HepG2 (cell line): ENCODE measurements around the gene GPR148. TPM values are rescaled to one million over a fixed set of nuclear protein-coding genes. Genes with fewer than 3 reads are reported as not detected.

ENCODE experiments used
- ATF2 ChIP-seq: sonication (generic); formaldehyde crosslinking; IDR thresholded peaks from 2 replicates; pipeline ENCODE4 v1.4.0; 2020; ENCODE audit warnings: missing genetic modification reagents
- CBFB ChIP-seq: sonication (generic); formaldehyde crosslinking; IDR thresholded peaks from 2 replicates; pipeline ENCODE4 v1.4.0; 2020; ENCODE audit warnings: missing genetic modification reagents
- CREB1 ChIP-seq, 2 experiments: fragments of 450-650 bp in 1 of 2; IDR thresholded peaks; 2 replicates each; pipeline ENCODE4 v1.6.1; 2016 to 2017; ENCODE audit warnings: control low read depth in 1 of 2, mild to moderate bottlenecking in 1 of 2, missing compliant biosample characterization in 1 of 2, missing genetic modification characterization in 1 of 2
- DPF2 ChIP-seq: sonication (generic); formaldehyde crosslinking; IDR thresholded peaks from 2 replicates; pipeline ENCODE4 v1.4.0; 2020; ENCODE audit warnings: mild to moderate bottlenecking, low read depth, missing genetic modification reagents, borderline replicate concordance
- GMEB1 ChIP-seq: sonication (generic); formaldehyde crosslinking; IDR thresholded peaks from 2 replicates; pipeline ENCODE4 v1.5.1; 2020; ENCODE audit warnings: missing genetic modification reagents, mild to moderate bottlenecking, borderline replicate concordance
- KDM2A ChIP-seq: sonication (generic); formaldehyde crosslinking; IDR thresholded peaks from 2 replicates; pipeline ENCODE4 v1.4.0; 2020; ENCODE audit warnings: low read depth, missing genetic modification reagents, borderline replicate concordance
- SAP130 ChIP-seq: IDR thresholded peaks from 2 replicates; pipeline ENCODE4 v1.6.1; 2016; ENCODE audit warnings: low read depth
- SSRP1 ChIP-seq: IDR thresholded peaks from 2 replicates; pipeline ENCODE4 v1.6.1; 2016; ENCODE audit warnings: control low read depth
- TEAD2 ChIP-seq: sonication (generic); formaldehyde crosslinking; IDR thresholded peaks from 2 replicates; pipeline ENCODE4 v1.9.0; 2021; ENCODE audit warnings: missing genetic modification reagents
- ZBTB34 ChIP-seq: sonication (generic); formaldehyde crosslinking; IDR thresholded peaks from 2 replicates; pipeline ENCODE4 v1.8.0; 2022; ENCODE audit warnings: mild to moderate bottlenecking, missing genetic modification reagents
- ZNF136 ChIP-seq: sonication (generic); formaldehyde crosslinking; IDR thresholded peaks from 2 replicates; pipeline ENCODE4 v1.8.1; 2022; ENCODE audit warnings: low read depth, mild to moderate bottlenecking, moderate library complexity, missing genetic modification reagents
- ZNF160 ChIP-seq: sonication (generic); formaldehyde crosslinking; IDR thresholded peaks from 2 replicates; pipeline ENCODE4 v1.8.0; 2022; ENCODE audit warnings: mild to moderate bottlenecking, inconsistent platforms, missing genetic modification reagents
- ZNF549 ChIP-seq: sonication (generic); formaldehyde crosslinking; IDR thresholded peaks from 2 replicates; pipeline ENCODE4 v1.5.0; 2020; ENCODE audit warnings: missing genetic modification reagents
- ZNF569 ChIP-seq: sonication (generic); formaldehyde crosslinking; IDR thresholded peaks from 2 replicates; pipeline ENCODE4 v1.5.0; 2020; ENCODE audit warnings: mild to moderate bottlenecking, missing genetic modification reagents, moderate library complexity, borderline replicate concordance
- polyA plus RNA-seq, 8 experiments: library from polyadenylated mRNA; depleted of rRNA in 3 of 8; stranded (reverse) in 7 of 8; unstranded in 1 of 8; fragments of >200 nt; fragmentation: Illumina TruSeq in 4 of 8; extraction: Trizol in 4 of 8; gene quantifications; 2 replicates each; pipeline versions ENCODE4 v1.2.1 to v1.2.3, GENCODE V29; 2011 to 2016; ENCODE audit warnings: low read depth in 4 of 8, missing spikeins in 1 of 8, mixed read lengths in 1 of 8; ENCODE audit not compliant: insufficient read depth in 1 of 8
- total RNA-seq, 5 experiments: library from RNA; depleted of rRNA; stranded (reverse); fragments of >200 nt; fragmentation: Illumina TruSeq; extraction: Trizol; gene quantifications; 2 replicates each; pipeline ENCODE4 v1.2.3, GENCODE V29; 2016; ENCODE audit warnings: low read depth in 1 of 5
- TF ChIP-seq, protein P1 (sequence below): sonication (generic); formaldehyde crosslinking; IDR thresholded peaks from 2 replicates; pipeline ENCODE4 v1.4.0; 2020; ENCODE audit warnings: missing genetic modification reagents
- TF ChIP-seq, protein P2 (sequence below): sonication (generic); formaldehyde crosslinking; IDR thresholded peaks from 2 replicates; pipeline ENCODE4 v1.9.0; 2021; ENCODE audit warnings: mild to moderate bottlenecking, missing genetic modification reagents

GPR148 gene
- total and polyA plus RNA-seq, 2 of the 13 experiments (the other 11 are each of a cell fraction or from before 2014, with no cell fraction given): not detected

DNA sequence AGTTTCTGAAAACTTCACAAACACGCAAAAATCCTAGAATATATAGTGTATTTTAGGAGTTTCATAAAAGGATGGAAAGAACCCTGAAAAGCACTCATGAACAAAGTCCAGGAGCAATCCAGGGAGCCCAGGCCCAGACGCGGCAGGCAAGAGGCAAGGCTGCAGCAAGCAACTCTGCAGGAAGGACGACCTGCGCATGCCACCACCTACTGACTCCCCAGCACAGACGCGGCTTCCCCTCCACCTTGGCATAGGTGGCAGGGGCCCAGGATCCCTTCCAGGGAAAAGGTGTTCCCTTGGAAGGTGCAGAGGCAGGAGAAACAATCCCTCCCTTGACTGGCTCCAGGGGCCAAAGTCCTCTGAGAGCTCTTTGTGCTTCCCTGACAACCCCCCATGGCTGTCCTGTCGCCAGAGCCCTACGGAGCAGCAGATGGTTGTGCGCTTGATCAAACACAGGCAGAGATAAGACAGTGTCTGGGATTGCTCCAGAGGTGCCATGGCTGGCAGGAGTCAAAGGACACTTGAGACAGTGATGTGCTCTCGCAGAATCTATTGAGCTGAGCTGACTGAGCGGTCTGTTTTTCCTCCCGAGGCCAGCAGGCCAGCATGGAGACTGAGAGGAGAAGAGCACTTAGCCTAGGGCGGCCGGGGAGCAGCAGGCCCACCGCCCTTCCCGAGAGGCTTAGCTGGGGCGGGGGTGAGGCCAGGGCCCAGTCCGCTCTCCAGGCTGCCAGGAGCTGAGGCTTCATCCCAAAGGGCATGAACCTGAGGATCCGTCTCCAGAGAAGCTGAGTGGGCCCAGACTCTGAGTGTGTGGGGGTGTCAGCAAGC is 15.6 kb downstream of the GPR148 start (continued):
- TF ChIP-seq, protein P1, sequence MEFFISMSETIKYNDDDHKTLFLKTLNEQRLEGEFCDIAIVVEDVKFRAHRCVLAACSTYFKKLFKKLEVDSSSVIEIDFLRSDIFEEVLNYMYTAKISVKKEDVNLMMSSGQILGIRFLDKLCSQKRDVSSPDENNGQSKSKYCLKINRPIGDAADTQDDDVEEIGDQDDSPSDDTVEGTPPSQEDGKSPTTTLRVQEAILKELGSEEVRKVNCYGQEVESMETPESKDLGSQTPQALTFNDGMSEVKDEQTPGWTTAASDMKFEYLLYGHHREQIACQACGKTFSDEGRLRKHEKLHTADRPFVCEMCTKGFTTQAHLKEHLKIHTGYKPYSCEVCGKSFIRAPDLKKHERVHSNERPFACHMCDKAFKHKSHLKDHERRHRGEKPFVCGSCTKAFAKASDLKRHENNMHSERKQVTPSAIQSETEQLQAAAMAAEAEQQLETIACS (CRISPR knock-in tag): no peak
- no peak for TF ChIP-seq CBFB (CRISPR knock-in tag)
- no peak for TF ChIP-seq GMEB1 (CRISPR knock-in tag)
- TF ChIP-seq ZNF569 (CRISPR knock-in tag): no peak
- no peak for TF ChIP-seq ZNF136 (CRISPR knock-in tag)
- TF ChIP-seq ZNF549 (CRISPR knock-in tag): no peak
- peak; percentile 66; the same call in 1 of the 2 replicates for TF ChIP-seq DPF2
- TF ChIP-seq ZNF160 (CRISPR knock-in tag): no peak
- no peak for TF ChIP-seq CREB1 (IDR thresholded peaks at IDR 0.05)
- TF ChIP-seq CREB1 (CRISPR knock-in tag; IDR thresholded peaks at IDR 0.05): no peak
- TF ChIP-seq TEAD2 (CRISPR knock-in tag): no peak
- TF ChIP-seq SAP130: peak; percentile 26; the same call in 1 of the 2 replicates
- peak; percentile 44; the same call in 1 of the 2 replicates for TF ChIP-seq KDM2A (CRISPR knock-in tag)
- TF ChIP-seq, protein P2, sequence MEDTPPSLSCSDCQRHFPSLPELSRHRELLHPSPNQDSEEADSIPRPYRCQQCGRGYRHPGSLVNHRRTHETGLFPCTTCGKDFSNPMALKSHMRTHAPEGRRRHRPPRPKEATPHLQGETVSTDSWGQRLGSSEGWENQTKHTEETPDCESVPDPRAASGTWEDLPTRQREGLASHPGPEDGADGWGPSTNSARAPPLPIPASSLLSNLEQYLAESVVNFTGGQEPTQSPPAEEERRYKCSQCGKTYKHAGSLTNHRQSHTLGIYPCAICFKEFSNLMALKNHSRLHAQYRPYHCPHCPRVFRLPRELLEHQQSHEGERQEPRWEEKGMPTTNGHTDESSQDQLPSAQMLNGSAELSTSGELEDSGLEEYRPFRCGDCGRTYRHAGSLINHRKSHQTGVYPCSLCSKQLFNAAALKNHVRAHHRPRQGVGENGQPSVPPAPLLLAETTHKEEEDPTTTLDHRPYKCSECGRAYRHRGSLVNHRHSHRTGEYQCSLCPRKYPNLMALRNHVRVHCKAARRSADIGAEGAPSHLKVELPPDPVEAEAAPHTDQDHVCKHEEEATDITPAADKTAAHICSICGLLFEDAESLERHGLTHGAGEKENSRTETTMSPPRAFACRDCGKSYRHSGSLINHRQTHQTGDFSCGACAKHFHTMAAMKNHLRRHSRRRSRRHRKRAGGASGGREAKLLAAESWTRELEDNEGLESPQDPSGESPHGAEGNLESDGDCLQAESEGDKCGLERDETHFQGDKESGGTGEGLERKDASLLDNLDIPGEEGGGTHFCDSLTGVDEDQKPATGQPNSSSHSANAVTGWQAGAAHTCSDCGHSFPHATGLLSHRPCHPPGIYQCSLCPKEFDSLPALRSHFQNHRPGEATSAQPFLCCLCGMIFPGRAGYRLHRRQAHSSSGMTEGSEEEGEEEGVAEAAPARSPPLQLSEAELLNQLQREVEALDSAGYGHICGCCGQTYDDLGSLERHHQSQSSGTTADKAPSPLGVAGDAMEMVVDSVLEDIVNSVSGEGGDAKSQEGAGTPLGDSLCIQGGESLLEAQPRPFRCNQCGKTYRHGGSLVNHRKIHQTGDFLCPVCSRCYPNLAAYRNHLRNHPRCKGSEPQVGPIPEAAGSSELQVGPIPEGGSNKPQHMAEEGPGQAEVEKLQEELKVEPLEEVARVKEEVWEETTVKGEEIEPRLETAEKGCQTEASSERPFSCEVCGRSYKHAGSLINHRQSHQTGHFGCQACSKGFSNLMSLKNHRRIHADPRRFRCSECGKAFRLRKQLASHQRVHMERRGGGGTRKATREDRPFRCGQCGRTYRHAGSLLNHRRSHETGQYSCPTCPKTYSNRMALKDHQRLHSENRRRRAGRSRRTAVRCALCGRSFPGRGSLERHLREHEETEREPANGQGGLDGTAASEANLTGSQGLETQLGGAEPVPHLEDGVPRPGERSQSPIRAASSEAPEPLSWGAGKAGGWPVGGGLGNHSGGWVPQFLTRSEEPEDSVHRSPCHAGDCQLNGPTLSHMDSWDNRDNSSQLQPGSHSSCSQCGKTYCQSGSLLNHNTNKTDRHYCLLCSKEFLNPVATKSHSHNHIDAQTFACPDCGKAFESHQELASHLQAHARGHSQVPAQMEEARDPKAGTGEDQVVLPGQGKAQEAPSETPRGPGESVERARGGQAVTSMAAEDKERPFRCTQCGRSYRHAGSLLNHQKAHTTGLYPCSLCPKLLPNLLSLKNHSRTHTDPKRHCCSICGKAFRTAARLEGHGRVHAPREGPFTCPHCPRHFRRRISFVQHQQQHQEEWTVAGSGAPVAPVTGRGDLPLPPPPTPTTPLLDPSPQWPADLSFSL (CRISPR knock-in tag): no peak
- no peak for TF ChIP-seq ATF2 (CRISPR knock-in tag)
- peak; percentile 49; the same call in 1 of the 2 replicates for TF ChIP-seq ZBTB34 (CRISPR knock-in tag)
- TF ChIP-seq SSRP1 (CRISPR knock-in tag): 0 out of 2 replicates have a peak, but pooled peaks have one; percentile 41
